GM23248 (cell line): ENCODE data around the gene NSD1.

Experiments used
- EZH2 ChIP-seq: fragments of 200-600 bp; sonication (generic); IDR thresholded peaks from 2 replicates; pipeline ENCODE4 v1.6.1; 2018; ENCODE audit warnings: antibody characterized with exemption, mild to moderate bottlenecking; ENCODE audit not compliant: insufficient read depth, poor library complexity, severe bottlenecking
- EZH2phosphoT487 ChIP-seq: fragments of 200-600 bp; sonication (generic); IDR thresholded peaks from 2 replicates; pipeline ENCODE4 v1.6.1; 2018; ENCODE audit warnings: antibody characterized with exemption, moderate library complexity, mild to moderate bottlenecking, low read depth; ENCODE audit not compliant: insufficient read depth

DNA sequence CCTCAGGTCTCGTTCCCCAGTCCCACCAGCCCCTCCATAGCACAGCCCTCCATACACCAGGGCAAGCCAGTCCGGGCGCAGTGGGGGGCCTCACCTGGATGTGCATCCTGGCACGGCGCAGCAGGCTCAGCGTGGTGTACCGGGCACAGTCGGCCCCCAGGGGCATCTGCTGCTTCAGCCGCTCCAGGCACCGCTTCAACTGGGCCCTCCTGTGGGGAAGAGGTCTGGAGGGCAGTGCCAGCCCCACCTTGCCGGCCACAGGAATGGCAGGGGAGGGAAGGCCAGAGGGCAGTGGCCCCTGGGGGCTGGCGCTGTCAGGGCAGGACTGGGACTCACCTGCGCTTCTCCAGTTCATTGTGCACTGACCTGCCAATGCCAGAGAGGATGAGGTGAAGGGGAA, 176.8 kb downstream of the NSD1 start:
- TF ChIP-seq EZH2: no peak
- TF ChIP-seq EZH2phosphoT487: no peak
